Activated CD4-positive, CD25-positive, alpha-beta regulatory T cell treated with anti-CD3 and anti-CD28 coated beads, Interleukin-2, amount 50 U/mL, for 72 hours (primary cell): Measurements from ENCODE around the gene SYNDIG1.

Experiments used
- DNase-seq: peaks from one replicate; pipeline ENCODE4 v3.0.0; 2021

Gene SYNDIG1

DNA sequence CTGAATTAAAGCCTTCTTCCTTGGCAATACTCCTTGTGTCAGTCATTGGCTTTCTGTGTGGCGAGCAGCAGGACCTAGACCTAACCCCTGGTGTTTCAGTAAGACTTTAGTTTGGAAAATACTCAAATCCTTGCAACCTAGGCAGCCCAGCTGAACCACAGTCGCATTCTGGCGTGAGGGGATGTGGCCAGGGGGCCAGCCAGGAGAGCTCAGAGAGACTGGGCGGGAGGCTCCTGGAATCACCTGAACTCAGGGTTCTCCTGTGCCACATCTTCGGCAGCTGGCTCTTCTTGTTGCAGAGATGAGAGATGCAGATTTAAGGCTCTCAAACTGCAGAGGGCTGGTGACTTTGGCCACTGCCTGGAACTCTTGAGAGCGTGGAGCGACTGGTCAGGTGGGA, 102.7 kb downstream of the SYNDIG1 start:
- no peak for DNase-seq

DNA sequence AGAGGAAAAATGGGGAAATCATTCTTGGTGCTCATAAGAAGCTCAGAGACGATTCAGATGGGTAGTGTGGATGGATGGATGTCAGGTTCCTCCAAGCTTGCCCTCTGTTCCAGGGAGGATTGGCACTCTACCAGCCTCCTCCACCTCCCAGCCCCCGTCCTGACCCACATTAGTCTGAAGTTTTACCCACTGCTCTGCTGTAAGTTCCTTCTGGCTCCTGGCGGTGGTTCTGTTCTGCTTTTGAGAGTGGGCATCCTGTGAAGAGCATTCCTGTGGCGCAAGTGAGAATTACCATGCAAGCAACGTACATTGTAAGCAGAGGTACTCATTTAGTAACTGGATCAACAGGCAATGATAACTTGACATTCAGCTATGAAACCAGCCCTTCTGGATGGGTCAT, 103.4 kb downstream of the SYNDIG1 start:
- DNase-seq = no peak

DNA sequence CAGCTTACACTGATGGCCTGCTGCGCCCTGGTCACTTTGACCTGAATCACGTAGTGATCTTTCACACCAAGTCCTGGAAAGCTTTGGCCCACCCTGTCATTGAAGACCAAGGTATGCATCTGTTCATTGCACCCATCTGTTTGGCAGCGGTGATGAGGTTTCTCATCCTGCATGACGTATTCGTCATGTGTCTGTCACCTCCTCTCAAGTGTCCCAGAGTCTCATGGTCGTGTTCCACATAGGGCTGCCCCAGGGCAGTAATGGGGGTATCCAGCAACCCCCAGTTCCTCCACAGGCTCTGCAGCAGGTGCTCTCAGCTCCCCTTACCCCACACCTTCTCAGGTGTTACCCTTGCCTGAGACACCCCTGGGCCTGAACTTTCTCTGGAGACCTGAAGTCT, 104.1 kb downstream of the SYNDIG1 start:
- DNase-seq = no peak

DNA sequence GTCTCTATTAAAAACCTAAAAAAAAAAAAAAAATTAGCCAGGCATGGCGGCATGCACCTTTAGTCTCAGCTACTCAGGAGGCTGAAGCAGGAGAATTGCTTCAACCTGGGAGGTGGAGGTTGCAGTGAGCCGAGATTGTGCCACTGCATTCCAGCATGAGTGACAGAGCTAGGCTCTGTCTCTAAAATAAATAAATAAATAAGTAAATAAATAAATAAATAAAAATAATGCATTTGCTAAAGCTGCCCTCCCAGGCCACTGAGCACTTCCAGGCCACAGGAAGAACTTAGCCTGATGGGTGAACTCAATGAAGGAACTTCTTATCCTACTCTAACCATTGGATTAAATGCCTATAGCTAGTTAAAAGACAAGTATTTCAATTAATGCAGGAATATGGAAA, 104.9 kb downstream of the SYNDIG1 start:
- no peak for DNase-seq

DNA sequence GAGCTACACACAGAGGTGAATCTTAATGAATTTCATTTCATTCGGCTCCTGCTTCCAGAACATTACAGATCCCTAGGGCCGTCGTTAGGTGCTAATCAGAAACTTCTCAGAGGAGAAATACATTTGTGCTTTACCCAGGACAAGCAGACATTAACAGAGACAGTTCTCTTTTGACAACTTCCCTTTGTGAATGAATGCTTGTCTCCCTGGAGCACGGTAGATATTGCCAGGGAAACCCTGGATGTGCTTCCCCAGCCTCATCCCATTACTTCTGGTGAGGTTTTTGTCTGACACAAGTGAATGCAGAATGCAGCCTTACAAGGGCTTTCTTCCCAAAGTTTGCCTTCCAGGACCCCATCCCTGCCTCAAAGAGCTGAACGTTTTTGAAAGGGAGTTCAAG, 105.4 kb downstream of the SYNDIG1 start:
- DNase-seq = no peak

DNA sequence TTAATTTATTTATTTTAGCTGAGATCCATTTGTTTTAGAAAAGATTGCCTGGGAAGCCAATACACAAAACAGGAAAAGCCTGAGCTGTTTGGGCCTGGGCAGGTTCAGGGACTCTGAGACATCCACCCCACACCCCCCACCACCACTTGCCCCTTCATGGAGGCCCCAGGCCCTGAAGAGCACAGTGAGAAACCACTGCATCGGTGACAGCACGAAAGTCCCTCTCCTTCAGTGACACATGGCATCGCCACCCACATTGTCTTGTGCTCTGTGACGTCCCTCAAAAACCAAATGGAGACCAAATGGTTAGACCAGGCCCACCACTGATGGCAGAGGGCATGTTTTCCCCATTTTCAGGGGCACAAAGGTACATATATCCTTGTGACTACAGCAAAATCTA, 106.4 kb downstream of the SYNDIG1 start:
- no peak for DNase-seq

DNA sequence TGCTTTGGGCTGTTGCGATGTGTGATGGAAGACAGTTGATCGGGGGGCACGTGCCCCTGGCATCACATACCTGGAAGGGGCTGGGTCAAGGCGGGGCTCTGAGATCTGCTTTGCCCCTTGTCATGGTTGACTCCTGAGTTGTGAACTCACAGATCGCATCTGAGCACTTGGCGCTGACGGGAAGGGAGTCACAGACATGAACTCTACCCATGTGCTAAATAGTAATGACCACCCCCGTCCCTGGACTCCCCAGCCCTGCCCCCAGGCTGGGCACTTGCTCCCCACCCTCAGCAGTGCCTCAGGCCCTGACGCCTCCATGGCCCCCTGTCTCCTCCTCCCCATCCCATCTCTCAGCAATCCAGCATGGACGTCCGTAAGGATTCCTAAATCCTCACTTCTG, 107.0 kb downstream of the SYNDIG1 start:
- no peak for DNase-seq

DNA sequence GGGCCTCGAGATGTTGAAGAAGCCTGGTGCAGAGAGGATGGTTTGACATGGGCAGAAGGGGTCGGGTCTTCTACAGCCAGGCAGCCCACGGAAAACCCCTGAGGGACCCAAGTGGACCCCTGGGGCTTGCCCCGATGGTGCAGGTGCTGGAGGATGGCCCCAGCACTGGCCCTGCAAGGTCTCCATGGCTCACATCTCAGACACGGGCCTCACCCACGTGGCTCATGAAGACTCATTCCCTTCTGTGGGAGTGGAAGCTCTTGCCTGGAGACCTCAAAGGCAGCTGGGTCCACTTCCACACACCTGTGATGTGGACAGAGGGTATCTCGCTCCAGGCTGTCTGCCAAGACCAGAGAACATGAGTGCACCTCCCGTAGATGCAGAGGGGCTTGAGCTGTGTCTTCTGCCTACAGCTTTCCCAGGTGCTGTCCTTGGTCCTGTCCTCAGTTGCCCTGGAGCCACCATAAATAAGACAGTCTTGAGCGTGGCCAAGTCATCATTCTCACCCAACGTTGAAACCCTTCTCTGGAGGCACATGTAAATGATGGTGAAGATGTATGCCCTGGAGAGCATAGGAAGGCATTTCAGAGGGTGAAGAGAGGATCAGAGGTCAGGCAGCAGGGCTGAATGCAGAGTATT, 108.0 kb downstream of the SYNDIG1 start:
- DNase-seq = no peak

DNA sequence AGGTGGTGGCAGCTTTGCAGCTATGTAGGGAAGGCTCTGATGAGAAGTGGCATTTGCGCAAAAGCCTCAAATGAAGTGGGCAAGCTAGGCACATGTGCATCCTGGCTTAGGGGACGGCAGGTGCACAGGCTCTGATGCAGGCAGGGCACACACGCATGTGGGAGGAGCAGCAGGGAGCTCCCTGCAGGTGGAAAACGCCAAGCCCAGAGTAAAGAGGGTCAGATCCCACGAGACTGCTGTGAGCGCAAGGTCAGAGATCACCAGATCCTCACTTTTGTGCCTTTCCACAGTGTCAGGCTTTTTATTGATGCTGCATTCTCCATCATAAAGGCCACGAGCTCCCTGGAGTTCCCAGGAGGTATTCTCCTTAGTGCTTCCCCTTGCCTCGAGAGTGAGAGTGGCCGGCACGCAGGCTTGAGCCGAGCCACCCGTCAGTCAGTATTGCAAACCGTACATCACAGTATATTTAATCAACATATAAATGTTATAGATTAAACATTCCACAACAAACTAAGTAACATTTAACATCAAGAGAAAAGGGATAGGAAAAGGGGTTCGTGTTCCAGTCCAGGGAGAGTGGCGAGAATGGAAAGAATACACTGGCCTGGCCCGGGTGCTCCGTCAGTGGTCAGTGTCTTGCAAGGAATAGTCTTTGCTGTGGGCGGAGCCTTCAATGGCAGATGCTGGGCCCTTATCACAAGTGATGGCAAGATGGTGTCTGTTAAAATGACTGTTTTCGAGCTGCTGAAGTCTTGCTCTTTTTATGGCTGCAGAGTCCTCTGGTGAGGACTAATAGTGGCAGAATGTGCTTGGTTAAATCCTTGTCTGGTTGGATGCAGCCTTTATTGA, 109.4 kb downstream of the SYNDIG1 start:
- DNase-seq = no peak

DNA sequence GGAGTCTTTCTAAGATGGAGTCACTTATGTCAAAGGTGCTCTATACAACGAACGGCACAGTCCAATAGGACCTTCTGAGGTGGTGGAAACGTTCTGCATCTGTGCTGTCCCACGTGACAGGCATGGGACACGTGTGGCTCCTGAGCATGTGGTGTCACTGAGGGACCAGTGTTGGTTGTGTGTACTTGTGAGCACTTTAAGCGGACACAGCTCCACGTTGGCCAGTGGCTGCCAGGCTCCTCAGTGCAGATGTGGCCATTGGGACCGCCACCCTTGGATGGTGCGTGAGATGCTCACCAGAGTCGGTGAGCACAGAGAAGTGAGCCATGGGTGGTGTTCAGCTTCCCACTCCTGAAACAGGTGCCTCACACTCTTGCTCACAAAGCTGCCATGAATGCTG, 110.0 kb downstream of the SYNDIG1 start:
- DNase-seq = no peak

DNA sequence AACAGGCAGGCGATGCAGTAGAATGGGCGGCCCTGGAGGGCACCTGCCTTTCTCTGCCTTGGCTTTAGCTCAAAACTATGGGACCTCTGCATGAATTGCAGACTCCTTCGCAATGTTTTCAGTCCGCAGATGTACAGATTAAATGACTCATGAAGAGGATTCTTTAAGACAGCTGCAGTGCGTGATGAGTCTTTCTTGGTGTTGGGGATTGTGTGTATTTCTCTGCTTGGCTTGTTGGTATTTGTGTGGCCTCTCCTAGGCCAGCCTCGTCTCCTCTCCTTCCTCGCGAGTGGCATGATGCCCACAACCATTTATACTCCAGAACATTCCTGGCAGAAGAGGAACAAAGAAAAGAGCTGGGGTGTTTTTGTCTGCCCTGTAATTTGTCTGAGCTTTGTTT, 110.6 kb downstream of the SYNDIG1 start:
- DNase-seq = no peak

DNA sequence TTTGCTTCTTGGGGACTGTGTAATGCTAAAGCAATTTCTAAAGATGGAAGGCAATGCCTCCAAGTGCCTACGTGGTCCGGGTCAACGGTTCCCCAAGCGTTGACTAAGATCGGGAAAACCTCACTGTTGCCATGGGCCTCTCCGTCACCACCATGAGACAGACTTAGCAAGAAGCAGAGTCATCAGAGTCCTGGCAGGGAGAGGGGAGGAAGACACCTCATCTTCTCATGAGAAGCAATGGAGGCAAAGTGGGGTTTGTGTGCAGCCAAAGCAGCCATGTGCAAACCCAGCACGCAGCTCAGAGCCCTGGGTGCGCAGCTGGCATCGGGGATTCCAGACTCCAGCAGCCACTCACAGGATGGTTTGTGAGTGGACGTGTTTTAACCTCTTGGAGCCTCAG, 111.4 kb downstream of the SYNDIG1 start:
- DNase-seq = no peak

DNA sequence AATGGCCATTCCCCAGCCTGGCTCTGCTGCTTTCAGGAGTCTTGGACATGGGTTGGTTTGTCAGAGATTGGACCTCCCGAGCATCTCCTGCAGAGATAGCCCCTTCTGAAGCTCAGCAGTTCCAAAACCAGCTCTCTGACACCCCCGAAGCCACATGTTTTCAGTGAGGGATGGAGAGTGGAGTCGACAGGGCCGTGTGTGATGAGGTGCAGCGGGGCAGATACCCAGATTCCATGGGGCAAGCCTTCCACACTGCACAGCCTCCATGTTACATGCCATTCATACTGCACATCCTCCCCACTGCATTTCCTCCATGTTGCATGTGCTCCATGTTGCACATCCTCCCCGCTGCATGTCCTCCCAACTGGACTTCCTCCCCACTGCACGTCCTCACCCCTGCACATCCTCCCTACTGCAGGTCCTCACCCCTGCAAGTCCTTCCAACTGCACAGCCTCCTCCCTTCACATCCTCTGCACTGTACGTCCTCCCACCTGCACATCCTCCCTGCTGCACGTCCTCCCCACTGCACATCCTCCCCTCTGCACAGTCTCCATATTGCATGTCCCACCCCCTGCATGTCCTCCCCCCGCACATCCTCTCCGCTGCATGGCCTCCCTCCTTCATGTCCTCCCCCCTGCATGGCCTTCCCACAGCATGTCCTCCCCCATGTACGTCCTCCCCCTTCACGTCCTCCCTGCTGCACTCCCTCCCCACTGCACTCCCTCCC, 112.2 kb downstream of the SYNDIG1 start:
- DNase-seq = no peak

DNA sequence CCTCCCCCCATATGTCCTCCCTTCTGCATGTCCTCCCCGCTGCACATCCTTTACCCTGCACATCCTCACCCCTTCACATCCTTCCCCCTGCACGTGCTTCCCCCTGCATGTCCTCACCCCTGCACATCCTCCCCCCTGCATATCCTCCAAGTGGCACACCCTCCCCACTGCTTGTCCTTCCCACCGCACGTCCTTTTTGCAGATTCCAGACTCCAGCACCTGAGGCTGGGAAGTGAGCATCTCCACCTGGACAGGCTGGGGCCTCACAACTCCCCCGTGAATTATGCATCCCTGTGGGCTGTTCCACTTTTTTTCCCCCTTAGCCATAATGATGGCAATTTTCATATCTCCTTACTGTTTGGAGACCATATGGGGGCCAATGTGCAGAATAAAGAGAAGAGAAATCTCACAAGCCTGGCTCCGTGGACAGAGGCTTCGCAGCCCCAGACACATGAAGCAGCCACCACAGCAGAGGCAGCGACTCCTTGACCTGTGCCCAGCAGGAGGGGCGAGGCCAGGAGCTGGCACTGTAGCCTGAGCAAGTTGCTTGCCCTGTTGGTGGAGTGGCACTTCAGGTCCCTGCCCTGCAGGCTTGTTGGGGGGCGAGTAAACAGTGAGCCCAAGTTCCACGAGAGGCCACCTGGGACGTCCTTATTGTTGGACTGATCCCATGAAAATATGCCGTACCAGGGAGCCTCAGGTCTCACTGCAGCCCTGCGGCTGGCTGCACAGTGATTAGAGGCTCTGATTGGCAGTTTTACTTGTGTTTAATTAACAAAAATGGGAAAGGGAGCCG, 113.1 kb downstream of the SYNDIG1 start:
- no peak for DNase-seq

DNA sequence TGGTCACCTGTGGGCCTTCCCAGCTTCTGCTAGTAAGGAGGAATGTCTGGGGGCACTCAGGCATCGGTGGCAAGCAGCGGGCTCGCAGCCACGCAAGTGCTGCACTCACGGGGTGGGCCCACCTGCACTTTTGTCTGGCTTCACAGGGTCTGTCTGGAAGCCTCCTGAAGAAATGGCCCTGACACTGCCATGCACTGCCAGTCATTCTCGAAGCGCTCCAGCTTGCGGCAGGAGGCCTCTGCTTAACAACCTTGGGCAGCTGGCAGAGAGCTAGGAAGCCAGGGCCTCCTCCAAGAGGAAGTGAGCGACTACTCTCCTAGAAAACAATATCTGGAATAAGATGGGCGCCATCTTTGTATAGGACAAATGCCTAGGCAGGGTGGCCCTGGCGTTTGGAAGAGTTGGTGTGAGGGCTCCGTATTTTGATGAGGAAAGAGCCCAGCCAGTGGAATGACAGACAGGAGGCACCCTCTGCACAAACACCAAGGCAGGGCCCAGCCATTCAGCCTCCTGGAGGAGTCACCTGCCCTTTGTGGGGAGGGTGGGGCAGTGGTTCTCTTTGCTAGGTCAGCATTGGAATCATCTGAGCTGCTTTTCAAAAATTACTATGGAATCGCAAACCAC, 113.9 kb downstream of the SYNDIG1 start:
- no peak for DNase-seq

DNA sequence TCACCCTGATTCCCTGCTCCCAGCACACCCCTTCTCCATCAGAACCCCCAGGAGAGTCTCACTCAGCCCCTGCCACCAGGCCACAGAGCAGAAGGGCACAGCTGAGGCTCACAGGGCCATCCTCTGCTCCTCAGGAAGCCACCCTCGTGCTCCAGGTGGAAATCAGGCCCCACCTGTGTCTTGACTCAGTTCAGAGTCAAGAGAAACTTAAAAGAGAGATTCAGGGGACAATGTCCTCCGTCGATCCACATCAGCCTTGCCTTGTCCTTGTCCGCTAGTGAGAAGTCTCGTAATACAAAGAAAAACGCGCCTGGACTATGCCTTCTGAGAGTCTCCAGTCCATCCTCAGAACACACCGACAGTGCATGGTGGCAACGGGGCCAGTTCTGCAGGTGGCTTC, 114.6 kb downstream of the SYNDIG1 start:
- DNase-seq = no peak

DNA sequence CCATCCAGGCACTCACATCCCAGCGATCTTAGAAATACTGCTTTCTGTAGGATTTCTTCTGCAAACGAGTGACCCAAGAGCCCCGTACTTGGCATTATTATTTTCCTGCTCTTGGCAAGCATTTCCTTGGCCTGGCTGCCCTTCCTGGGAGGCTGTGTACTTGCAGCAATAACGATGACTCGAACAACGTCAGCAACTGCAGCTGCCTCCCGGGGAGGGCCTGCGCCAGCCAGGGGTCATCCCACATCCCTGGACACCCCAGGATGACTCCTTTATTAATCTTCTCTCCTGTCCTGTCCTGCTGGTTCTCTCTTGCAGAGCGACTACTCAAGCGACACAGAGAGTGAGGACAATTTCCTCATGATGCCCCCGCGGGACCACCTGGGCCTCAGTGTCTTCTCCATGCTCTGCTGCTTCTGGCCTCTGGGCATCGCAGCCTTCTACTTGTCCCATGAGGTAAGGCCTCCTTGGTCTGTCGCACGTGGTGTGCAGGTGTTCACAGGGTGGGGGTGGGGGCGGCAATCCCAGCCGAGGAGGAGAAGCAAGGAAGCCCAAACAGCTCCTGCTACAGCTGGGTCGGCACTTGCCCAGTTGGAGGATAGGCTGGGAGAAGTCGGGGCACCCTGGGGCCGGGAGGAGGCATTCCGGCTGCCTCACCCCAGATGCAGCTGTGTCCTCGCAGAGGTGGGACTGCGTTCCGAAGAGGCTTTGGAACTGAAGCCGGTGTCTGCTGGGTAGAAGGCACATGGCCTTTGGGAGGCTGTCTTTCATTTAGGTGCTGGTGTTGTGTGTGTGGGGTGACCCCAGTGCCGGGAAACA, 115.3 kb downstream of the SYNDIG1 start:
- DNase-seq = no peak

DNA sequence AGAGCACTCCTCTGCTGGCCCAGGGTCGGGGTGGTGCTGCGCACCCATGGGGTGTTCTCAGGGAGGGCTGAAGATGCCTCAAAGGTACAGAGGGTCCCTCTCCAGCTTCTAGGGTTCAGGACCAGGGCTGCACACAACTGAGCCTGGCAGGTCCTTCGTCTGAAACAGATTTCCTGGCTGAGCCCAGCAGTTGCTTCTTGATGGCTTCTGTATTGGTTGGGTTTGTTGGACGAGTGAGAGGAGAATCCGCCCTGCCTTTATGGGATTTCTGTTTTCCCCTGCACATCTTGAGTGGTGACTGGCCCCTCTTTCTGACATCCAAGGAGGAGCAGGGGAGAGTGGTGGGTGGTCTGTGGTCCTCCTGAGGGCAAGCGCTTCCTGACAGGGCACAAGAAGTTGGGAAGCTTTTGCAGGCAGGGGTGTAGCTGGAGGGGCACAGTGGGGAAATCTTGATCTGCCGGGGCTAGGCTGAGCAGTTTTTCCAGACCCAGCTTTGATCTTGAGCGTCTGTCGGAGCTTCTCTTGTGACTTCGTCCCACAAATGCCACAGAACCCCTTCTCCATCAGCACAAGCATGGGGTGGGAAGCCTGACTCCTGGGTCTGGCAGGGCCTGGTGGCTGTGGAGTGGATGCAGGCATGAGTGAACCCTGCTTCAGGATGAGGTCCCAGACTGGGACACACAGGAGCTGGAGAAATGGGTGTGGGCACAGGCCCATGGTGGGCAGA, 116.5 kb downstream of the SYNDIG1 start:
- DNase-seq = no peak

DNA sequence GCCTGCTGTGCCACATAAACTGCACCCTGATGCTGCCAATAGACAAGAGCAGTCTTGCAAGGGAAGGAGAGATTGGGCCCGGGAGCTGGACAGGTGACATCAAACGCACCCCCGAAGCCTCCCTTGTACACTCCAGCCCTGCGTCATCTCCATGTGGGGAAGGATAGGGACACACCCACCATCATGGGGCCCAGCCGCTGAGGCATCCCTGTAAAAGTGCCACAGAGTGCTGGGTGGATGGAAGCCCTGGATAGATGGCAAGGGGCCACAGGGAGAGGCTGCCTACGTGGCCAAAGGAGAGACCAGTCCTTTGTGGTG, 117.1 kb downstream of the SYNDIG1 start:
- no peak for DNase-seq

DNA sequence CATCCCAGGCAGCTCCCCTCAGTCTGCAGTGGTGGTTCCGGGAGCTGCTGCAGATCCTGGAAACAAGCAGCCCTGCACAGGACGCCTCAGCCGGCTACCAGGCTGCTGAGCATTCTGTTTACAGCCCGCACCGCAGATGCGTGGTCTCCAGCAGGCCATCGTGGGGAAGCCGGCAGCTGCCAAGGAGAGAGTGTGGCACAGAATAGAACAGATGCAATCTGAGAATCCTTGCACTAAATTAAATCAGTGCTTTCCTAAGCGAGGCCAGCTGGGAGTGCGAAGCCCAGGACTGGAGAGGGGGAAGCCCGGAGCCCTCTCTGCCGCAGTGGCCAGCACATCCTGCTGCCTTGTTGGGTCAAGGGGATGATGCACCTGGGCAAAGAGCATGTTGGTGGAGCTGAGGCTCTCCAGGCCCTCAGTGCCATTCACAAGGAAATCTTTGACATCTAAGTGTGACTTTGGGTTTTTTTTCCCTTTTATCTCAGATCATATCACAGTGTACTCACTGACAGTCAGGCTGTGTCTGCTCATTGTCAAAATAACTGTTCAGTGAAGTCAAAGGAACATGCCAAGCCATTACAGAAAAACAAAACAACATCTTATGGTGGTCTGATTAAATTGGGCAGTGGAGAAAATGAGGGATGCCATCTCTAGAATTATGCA, 118.1 kb downstream of the SYNDIG1 start:
- DNase-seq = no peak
